ENCODE data around the gene TMC1. TPM values are rescaled to one million over a fixed set of nuclear protein-coding genes. Genes with fewer than 3 reads are reported as not detected.

TMC1 gene
- total RNA-seq, 1 experiment from 2014 or later, result not detected

GRCh38 chr9:72680593-72681282, 159.3 kb downstream of the TMC1 start:
- DNase-seq (ENCODE audit: low read depth), result no peak

- DNase-seq (ENCODE audit: low read depth), result no peak
Observed at GRCh38 chr9:72681283-72681630, 159.8 kb downstream of the TMC1 start.

GRCh38 chr9:72684615-72685014, 163.2 kb downstream of the TMC1 start:
- DNase-seq (ENCODE audit: low read depth), result no peak

GRCh38 chr9:72685911-72686310, 164.5 kb downstream of the TMC1 start:
- DNase-seq (ENCODE audit: low read depth), result no peak

- peak; percentile 15 for DNase-seq (ENCODE audit: low read depth)
Observed at GRCh38 chr9:72687331-72687730, 165.9 kb downstream of the TMC1 start.

- DNase-seq (ENCODE audit: low read depth), result no peak
Observed at GRCh38 chr9:72691671-72692070, 170.3 kb downstream of the TMC1 start.

- no peak for DNase-seq (ENCODE audit: low read depth)
Observed at GRCh38 chr9:72695365-72695764, 174.0 kb downstream of the TMC1 start.

GRCh38 chr9:72696511-72696910, 175.1 kb downstream of the TMC1 start:
- no peak for DNase-seq (ENCODE audit: low read depth)

GRCh38 chr9:72701510-72701909, 180.1 kb downstream of the TMC1 start:
- no peak for DNase-seq (ENCODE audit: low read depth)

GRCh38 chr9:72703574-72703973, 182.2 kb downstream of the TMC1 start:
- peak; percentile 35 for DNase-seq (ENCODE audit: low read depth)

- no peak for DNase-seq (ENCODE audit: low read depth)
Observed at GRCh38 chr9:72704688-72705375, 183.4 kb downstream of the TMC1 start.

GRCh38 chr9:72718503-72718902, 197.1 kb downstream of the TMC1 start:
- DNase-seq (ENCODE audit: low read depth), result no peak

GRCh38 chr9:72721067-72721466, 199.7 kb downstream of the TMC1 start:
- no peak for DNase-seq (ENCODE audit: low read depth)

GRCh38 chr9:72726947-72727346, 205.5 kb downstream of the TMC1 start:
- DNase-seq (ENCODE audit: low read depth), result no peak

- DNase-seq (ENCODE audit: low read depth), result no peak
Observed at GRCh38 chr9:72728031-72728770, 206.8 kb downstream of the TMC1 start.

GRCh38 chr9:72733895-72734294, 212.5 kb downstream of the TMC1 start:
- no peak for DNase-seq (ENCODE audit: low read depth)

- no peak for DNase-seq (ENCODE audit: low read depth)
Observed at GRCh38 chr9:72734631-72735030, 213.2 kb downstream of the TMC1 start.

GRCh38 chr9:72743836-72744235, 222.4 kb downstream of the TMC1 start:
- no peak for DNase-seq (ENCODE audit: low read depth)

- no peak for DNase-seq (ENCODE audit: low read depth)
Observed at GRCh38 chr9:72749276-72749675, 227.9 kb downstream of the TMC1 start.

GRCh38 chr9:72751541-72751940, 230.1 kb downstream of the TMC1 start:
- no peak for DNase-seq (ENCODE audit: low read depth)

GRCh38 chr9:72753266-72753893, 232.0 kb downstream of the TMC1 start:
- DNase-seq (ENCODE audit: low read depth), result peak; percentile 3

GRCh38 chr9:72755836-72756235, 234.4 kb downstream of the TMC1 start:
- peak; percentile 33 for DNase-seq (ENCODE audit: low read depth)
